ENCODE measurements around the gene FAM210A.
"Not testable (repeated sequence)": the region's sequence is repeated elsewhere in the genome, so short reads cannot be mapped to it uniquely, and the experiment has no call there.

The FAM210A gene

DNA sequence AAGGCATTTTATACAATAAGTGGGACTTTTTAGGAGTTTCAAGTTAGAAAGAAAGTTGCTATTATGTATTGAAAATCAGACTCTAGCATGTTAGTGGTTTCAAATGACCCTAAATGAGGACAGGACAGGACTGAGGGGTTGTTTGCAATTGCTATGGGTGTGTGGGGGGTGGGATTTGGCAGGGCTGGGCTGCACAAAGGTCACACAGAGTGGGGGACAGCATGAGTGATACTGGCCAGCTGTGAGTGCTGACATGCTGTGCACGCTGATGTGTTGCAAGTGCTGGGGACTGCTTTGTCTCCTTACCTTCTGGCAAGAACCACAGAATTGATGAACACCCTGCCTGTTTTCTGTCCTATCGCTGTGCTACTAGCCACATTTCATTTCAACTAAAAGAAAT is 29.9 kb upstream of the FAM210A start:
- no peak overlapping the region for H3K4me3 ChIP-seq (ENCODE audit: low read depth, low read length)
- DNase-seq (ENCODE audit: low read depth), result no peak
- no peak for TF ChIP-seq CTCF (IDR thresholded peaks at IDR 0.05; ENCODE audit: control insufficient read depth, extremely low read depth, insufficient read depth)

DNA sequence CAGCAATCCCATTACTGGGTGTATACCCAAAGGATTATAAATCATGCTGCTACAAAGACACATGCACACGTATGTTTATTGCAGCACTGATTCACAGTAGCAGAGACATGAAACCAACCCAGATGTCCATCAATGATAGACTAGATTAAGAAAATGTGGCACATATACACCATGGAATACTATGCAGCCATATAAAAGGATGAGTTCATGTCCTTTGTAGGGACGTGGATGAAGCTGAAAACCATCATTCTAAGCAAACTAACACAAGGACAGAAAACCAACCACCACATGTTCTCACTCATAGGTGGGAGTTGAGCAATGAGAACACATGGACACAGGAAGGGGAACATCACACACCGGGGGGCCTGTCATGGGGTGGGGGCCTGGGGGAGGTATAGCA is 25.2 kb upstream of the FAM210A start:
- H3K4me3 ChIP-seq (ENCODE audit: low read depth, low read length); DNase-seq (ENCODE audit: low read depth): not testable (repeated sequence)

DNA sequence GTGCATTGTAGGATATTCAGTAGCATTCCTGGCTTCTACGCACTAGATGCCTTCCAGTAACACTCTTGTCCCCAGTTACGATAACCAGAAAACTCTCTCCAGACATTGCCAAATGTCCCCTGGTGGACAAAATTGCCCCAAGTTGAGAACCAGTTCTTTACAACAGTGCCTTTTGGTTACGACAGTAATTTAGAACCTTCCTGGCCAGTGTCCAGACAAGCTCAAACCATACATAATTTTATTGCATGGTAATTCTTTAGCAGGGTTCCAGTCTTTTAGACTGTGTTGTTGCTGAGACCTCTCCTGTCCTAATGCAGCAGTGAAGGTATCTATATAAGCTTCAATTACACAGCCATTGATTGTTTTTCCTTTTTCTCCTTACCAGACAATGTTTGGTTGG is 20.3 kb upstream of the FAM210A start:
- TF ChIP-seq CTCF (IDR thresholded peaks at IDR 0.05; ENCODE audit: control insufficient read depth, extremely low read depth, insufficient read depth), result no peak
- no peak overlapping the region for H3K4me3 ChIP-seq (ENCODE audit: low read depth, low read length)
- no peak for DNase-seq (ENCODE audit: low read depth)

- H3K4me3 ChIP-seq (ENCODE audit: low read depth, low read length), result no peak overlapping the region
- DNase-seq (ENCODE audit: low read depth), result no peak
- no peak for TF ChIP-seq CTCF (IDR thresholded peaks at IDR 0.05; ENCODE audit: control insufficient read depth, extremely low read depth, insufficient read depth)
Observed at GRCh38 chr18:13745696-13746095, 19.3 kb upstream of the FAM210A start.

DNA sequence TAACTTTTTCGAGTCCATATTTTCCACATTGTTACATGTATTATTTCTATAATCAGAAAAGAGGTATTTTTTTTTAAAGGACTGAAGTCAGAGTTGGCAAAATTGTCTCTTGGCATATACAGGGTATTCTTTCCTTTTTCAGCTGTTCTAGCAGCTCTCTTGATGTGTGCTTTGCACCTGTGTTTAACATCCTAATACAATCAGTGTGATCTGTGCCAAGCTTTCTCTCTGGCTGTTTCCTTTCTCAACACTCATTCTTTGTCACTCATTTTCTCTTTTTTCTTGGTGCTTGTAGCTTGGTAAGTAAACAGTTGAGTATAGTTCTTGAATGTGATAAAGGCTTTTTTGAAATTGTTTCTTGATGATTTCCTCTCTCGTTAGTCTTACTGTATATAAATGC is 9.3 kb upstream of the FAM210A start:
- TF ChIP-seq CTCF (IDR thresholded peaks at IDR 0.05; ENCODE audit: control insufficient read depth, extremely low read depth, insufficient read depth), result no peak
- H3K4me3 ChIP-seq (ENCODE audit: low read depth, low read length), result no peak overlapping the region
- no peak for DNase-seq (ENCODE audit: low read depth)

DNA sequence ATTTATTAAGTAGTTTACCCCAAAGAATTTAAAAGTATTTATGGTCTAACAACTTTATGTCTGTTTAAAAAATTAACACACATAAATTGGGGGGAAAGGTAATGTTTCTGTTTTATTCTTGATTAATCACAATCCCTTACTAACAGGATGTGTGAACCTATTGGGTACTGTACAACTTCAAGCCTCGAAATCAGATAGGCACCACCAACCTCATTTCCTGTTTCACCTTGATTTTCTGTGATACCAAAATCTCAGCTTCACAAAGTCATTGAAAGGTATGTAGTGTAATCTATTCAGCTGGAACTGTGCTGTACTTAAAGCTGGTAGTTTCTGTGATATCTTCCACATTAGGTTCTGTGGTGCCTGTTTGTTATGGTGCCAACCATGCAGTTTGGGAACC is 4.1 kb upstream of the FAM210A start:
- no peak overlapping the region for H3K4me3 ChIP-seq (ENCODE audit: low read depth, low read length)
- no peak for TF ChIP-seq CTCF (IDR thresholded peaks at IDR 0.05; ENCODE audit: control insufficient read depth, extremely low read depth, insufficient read depth)
- no peak for DNase-seq (ENCODE audit: low read depth)

DNA sequence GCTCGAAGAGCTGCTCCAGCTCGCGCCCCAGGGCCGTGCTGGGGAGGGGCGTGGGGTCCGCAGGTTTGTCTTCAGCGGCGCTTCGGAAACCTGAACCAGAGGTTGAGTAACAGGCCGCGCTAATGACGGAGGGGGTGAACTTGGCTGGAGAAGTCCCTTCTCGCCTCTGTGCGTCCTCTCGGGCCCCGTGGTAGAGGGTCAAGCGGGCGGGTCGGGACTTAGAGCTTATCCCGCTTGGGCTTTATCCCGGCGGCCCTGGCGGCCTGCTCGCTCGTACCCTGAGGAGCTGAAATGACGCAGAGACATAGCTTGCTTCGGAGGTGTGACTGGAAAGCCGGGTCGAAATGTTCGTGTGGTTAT is 594 bp upstream of the FAM210A start:
- peak overlapping the region; percentile 90 for H3K4me3 ChIP-seq (ENCODE audit: low read depth, low read length)
- no peak for DNase-seq (ENCODE audit: low read depth)
- no peak for TF ChIP-seq CTCF (IDR thresholded peaks at IDR 0.05; ENCODE audit: control insufficient read depth, extremely low read depth, insufficient read depth)
